ENCODE results near the gene LHX5. TPM values are rescaled to one million over a fixed set of nuclear protein-coding genes. Genes with fewer than 3 reads are reported as not detected.

Gene LHX5
- total RNA-seq, 1 donor from 2014 or later, result 0.25 TPM

GRCh38 chr12:113515082-113515856, 43.6 kb upstream of the LHX5 start:
- H3K4me2 ChIP-seq (ENCODE audit: low read length), result no peak overlapping the region
- no peak for FAIRE-seq

GRCh38 chr12:113514602-113515001, 42.9 kb upstream of the LHX5 start:
- no peak overlapping the region for H3K4me2 ChIP-seq (ENCODE audit: low read length)
- no peak for FAIRE-seq
- Mint-ChIP-seq H3K27me3 (ENCODE audit: low read depth, unreplicated experiment) (peaks cover 75% of the 10 kb centered on the region), H3K4me3 (ENCODE audit: unreplicated experiment) (no peak overlapping the region), H3K27ac (ENCODE audit: unreplicated experiment) (no peak overlapping the region), H3K9me3 (ENCODE audit: unreplicated experiment) (peaks cover 10% of the 10 kb centered on the region), H3K4me1 (ENCODE audit: low read depth, unreplicated experiment) (no peaks in the 10 kb centered on the region), H3K36me3 (ENCODE audit: low read depth, unreplicated experiment) (peaks cover 1% of the 10 kb centered on the region)
- no peak overlapping the region for H3K4me3 ChIP-seq (ENCODE audit: insufficient read depth, low read depth, low read length)
- H4K20me1 ChIP-seq (ENCODE audit: insufficient read depth, low read length), result no peaks in the 10 kb centered on the region
- H3K4me1 ChIP-seq (ENCODE audit: insufficient read depth, low read length), result no peaks in the 10 kb centered on the region
- H3K9me3 ChIP-seq (ENCODE audit: insufficient read depth, low read depth, low read length), result no peaks in the 10 kb centered on the region
- DNase-seq (ENCODE audit: low read depth), result no peak
- peaks cover 16% of the 10 kb centered on the region for H3K27me3 ChIP-seq (ENCODE audit: insufficient read depth, low read length)
- no peaks in the 10 kb centered on the region for H3K36me3 ChIP-seq (ENCODE audit: insufficient read depth, low read length)
- H3K79me2 ChIP-seq (ENCODE audit: insufficient read depth, low read length), result no peaks in the 10 kb centered on the region
- TF ChIP-seq EZH2 (IDR thresholded peaks at IDR 0.05; ENCODE audit: insufficient read depth, low read length), result no peak
- TF ChIP-seq, protein P1, sequence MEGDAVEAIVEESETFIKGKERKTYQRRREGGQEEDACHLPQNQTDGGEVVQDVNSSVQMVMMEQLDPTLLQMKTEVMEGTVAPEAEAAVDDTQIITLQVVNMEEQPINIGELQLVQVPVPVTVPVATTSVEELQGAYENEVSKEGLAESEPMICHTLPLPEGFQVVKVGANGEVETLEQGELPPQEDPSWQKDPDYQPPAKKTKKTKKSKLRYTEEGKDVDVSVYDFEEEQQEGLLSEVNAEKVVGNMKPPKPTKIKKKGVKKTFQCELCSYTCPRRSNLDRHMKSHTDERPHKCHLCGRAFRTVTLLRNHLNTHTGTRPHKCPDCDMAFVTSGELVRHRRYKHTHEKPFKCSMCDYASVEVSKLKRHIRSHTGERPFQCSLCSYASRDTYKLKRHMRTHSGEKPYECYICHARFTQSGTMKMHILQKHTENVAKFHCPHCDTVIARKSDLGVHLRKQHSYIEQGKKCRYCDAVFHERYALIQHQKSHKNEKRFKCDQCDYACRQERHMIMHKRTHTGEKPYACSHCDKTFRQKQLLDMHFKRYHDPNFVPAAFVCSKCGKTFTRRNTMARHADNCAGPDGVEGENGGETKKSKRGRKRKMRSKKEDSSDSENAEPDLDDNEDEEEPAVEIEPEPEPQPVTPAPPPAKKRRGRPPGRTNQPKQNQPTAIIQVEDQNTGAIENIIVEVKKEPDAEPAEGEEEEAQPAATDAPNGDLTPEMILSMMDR (IDR thresholded peaks at IDR 0.05; ENCODE audit: insufficient read depth, low read depth, low read length), result no peak
- H3K9ac ChIP-seq (ENCODE audit: low read length), result no peak overlapping the region
- H3K27ac ChIP-seq (ENCODE audit: low read depth, low read length), result no peak overlapping the region
- no peak overlapping the region for H2AFZ ChIP-seq (ENCODE audit: low read depth, low read length)

More at GRCh38 chr12:113515082-113515856, 43.6 kb upstream of the LHX5 start:
- Histone ChIP-seq H3K4me1 (ENCODE audit: insufficient read depth, low read length) (no peaks in the 10 kb centered on the region), H3K36me3 (ENCODE audit: insufficient read depth, low read length) (no peaks in the 10 kb centered on the region), H3K9me3 (ENCODE audit: insufficient read depth, low read depth, low read length) (no peaks in the 10 kb centered on the region), H3K4me3 (ENCODE audit: insufficient read depth, low read depth, low read length) (no peak overlapping the region), H4K20me1 (ENCODE audit: insufficient read depth, low read length) (no peaks in the 10 kb centered on the region), H3K79me2 (ENCODE audit: insufficient read depth, low read length) (no peaks in the 10 kb centered on the region), H3K27ac (ENCODE audit: low read depth, low read length) (no peak overlapping the region), H3K9ac (ENCODE audit: low read length) (no peak overlapping the region), H2AFZ (ENCODE audit: low read depth, low read length) (no peak overlapping the region), H3K27me3 (ENCODE audit: insufficient read depth, low read length) (peaks cover 16% of the 10 kb centered on the region)
- Mint-ChIP-seq H3K36me3 (ENCODE audit: low read depth, unreplicated experiment) (peaks cover 1% of the 10 kb centered on the region), H3K27me3 (ENCODE audit: low read depth, unreplicated experiment) (peaks cover 70% of the 10 kb centered on the region), H3K9me3 (ENCODE audit: unreplicated experiment) (peaks cover 10% of the 10 kb centered on the region), H3K27ac (ENCODE audit: unreplicated experiment) (no peak overlapping the region), H3K4me1 (ENCODE audit: low read depth, unreplicated experiment) (no peaks in the 10 kb centered on the region), H3K4me3 (ENCODE audit: unreplicated experiment) (no peak overlapping the region)
- DNase-seq (ENCODE audit: low read depth), result no peak
- TF ChIP-seq EZH2 (IDR thresholded peaks at IDR 0.05; ENCODE audit: insufficient read depth, low read length), result no peak
- TF ChIP-seq, protein P1 (IDR thresholded peaks at IDR 0.05; ENCODE audit: insufficient read depth, low read depth, low read length), result no peak

DNA sequence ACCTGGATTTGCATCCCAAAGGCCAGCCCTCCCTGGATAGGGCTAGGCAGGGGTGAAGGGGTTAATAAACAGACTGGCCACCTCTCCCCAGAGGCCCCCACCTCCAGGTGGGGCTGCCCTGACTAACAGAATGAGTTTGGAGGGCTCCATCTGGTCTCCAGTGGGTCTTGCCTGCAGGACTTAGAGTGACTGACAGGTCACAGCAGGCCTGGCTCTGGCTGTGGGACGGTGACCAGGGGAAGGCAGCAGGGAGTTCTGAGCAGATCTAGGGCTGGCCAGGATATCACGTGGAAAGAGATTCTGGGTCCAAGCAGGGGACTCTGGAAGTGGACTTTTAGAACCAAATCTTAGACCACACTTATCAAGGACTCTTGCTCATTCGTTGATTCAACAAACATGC, 40.9 kb upstream of the LHX5 start:
- Histone ChIP-seq H3K9ac (ENCODE audit: low read length) (no peak overlapping the region), H4K20me1 (ENCODE audit: insufficient read depth, low read length) (no peaks in the 10 kb centered on the region), H3K9me3 (ENCODE audit: insufficient read depth, low read depth, low read length) (no peaks in the 10 kb centered on the region), H3K4me1 (ENCODE audit: insufficient read depth, low read length) (no peaks in the 10 kb centered on the region), H3K27me3 (ENCODE audit: insufficient read depth, low read length) (peaks cover 9% of the 10 kb centered on the region), H3K4me2 (ENCODE audit: low read length) (no peak overlapping the region), H3K79me2 (ENCODE audit: insufficient read depth, low read length) (no peaks in the 10 kb centered on the region), H2AFZ (ENCODE audit: low read depth, low read length) (no peak overlapping the region), H3K36me3 (ENCODE audit: insufficient read depth, low read length) (no peaks in the 10 kb centered on the region), H3K4me3 (ENCODE audit: insufficient read depth, low read depth, low read length) (no peak overlapping the region), H3K27ac (ENCODE audit: low read depth, low read length) (no peak overlapping the region)
- H3K27ac Mint-ChIP-seq (ENCODE audit: unreplicated experiment), result no peak overlapping the region
- no peak overlapping the region for H3K4me3 Mint-ChIP-seq (ENCODE audit: unreplicated experiment)
- H3K9me3 Mint-ChIP-seq (ENCODE audit: unreplicated experiment), result peaks cover 6% of the 10 kb centered on the region
- DNase-seq (ENCODE audit: low read depth), result no peak
- peaks cover 79% of the 10 kb centered on the region for H3K27me3 Mint-ChIP-seq (ENCODE audit: low read depth, unreplicated experiment)
- H3K4me1 Mint-ChIP-seq (ENCODE audit: low read depth, unreplicated experiment), result no peaks in the 10 kb centered on the region
- TF ChIP-seq EZH2 (IDR thresholded peaks at IDR 0.05; ENCODE audit: insufficient read depth, low read length), result no peak
- TF ChIP-seq, protein P1 (IDR thresholded peaks at IDR 0.05; ENCODE audit: insufficient read depth, low read depth, low read length), result no peak
- FAIRE-seq, result no peak
- H3K36me3 Mint-ChIP-seq (ENCODE audit: low read depth, unreplicated experiment), result peaks cover 1% of the 10 kb centered on the region

All from astrocyte (in vitro differentiated cells and primary cell).